ENCODE data around the gene MAEA. TPM values are rescaled to one million over a fixed set of nuclear protein-coding genes. Genes with fewer than 3 reads are reported as not detected.

MAEA gene
- total and polyA plus RNA-seq, 12 donors, result 39.1 to 72.8 (median 50.3) TPM

- ATAC-seq, result no peak
- no peak for TF ChIP-seq CTCF (IDR thresholded peaks at IDR 0.05)
- Histone ChIP-seq H3K27ac (peak overlapping the region in 1 of 10 donors; percentile 57), H3K4me1 (peaks cover 17 to 54% (median 33%) of the 10 kb centered on the region in 9 donors), H3K4me3 (no peak overlapping the region), H3K27me3 (no peaks in the 10 kb centered on the region), H3K9me3 (no peaks in the 10 kb centered on the region), H3K36me3 (peaks cover 0 to 35% (median 16%) of the 10 kb centered on the region in 9 donors)
- intact Hi-C loops (cut with DNase I), result loop anchor here in 1 of 10 donors (5.0 kb wide), 1 partner anchor 39 kb away; the partner anchor contains the start of gene UVSSA
- 93 to 94% methylated on average over 34 of the region's 34 CpGs for WGBS, 2 donors
- no peak for DNase-seq
These were observed 18.5 kb downstream of the MAEA start for GRCh38 chr4:1307951-1308735.

- H3K9me3 ChIP-seq, result no peaks in the 10 kb centered on the region
- DNase-seq (peak; percentile 86 to 89), ATAC-seq (peak; percentile 93 to 98 (median 96))
- peaks cover 17 to 54% (median 33%) of the 10 kb centered on the region in 9 donors for H3K4me1 ChIP-seq
- no peaks in the 10 kb centered on the region for H3K27me3 ChIP-seq
- peak overlapping the region in 9 of 10 donors; percentile 38 to 62 (median 57) for H3K27ac ChIP-seq
- peaks cover 0 to 48% (median 24%) of the 10 kb centered on the region in 9 donors for H3K36me3 ChIP-seq
- intact Hi-C loops (cut with DNase I), result loop anchor here in 2 of 10 donors (1.0 to 5.0 kb wide), 2 partner anchors 37 to 38 kb away; partner anchors contain the start of gene UVSSA (in 1 of the 2)
- TF ChIP-seq CTCF (IDR thresholded peaks at IDR 0.05), result no peak
- peak overlapping the region in 9 of 10 donors; percentile 21 to 54 (median 50) for H3K4me3 ChIP-seq
- 5 to 8% methylated on average over 36 of the region's 36 CpGs for WGBS, 2 donors
These were observed 19.7 kb downstream of the MAEA start for GRCh38 chr4:1309261-1310010.

- TF ChIP-seq CTCF (IDR thresholded peaks at IDR 0.05), result no peak
- 79 to 81% methylated on average over 31 to 32 of the region's 32 CpGs for WGBS, 2 donors
- Histone ChIP-seq H3K4me3 (peak overlapping the region in 9 of 10 donors; percentile 21 to 54 (median 50)), H3K4me1 (peaks cover 17 to 53% (median 33%) of the 10 kb centered on the region in 9 donors), H3K27me3 (no peaks in the 10 kb centered on the region), H3K36me3 (peaks cover 0 to 51% (median 27%) of the 10 kb centered on the region in 9 donors), H3K27ac (peak overlapping the region in 8 of 10 donors; percentile 6 to 62 (median 48)), H3K9me3 (no peaks in the 10 kb centered on the region)
- ATAC-seq (no peak), DNase-seq (no peak)
- intact Hi-C loops (cut with DNase I), result no loop called here
These were observed 20.5 kb downstream of the MAEA start for GRCh38 chr4:1310031-1310795.
